GM12878 (cell line): ENCODE results near the gene PLSCR1. TPM values are rescaled to one million over a fixed set of nuclear protein-coding genes. Genes with fewer than 3 reads are reported as not detected.
A peak's percentile ranks its signal among the peaks of the same experiment; 100 is the strongest.

Experiments used
- ATAC-seq: fragments of 200-7000 bp; cut with Tn5 transposase; 3 replicates; pipeline ENCODE4 v1.9.1; 2020; ENCODE audit warnings: mild to moderate bottlenecking, moderate library complexity
- BruUV-seq: library from RNA; stranded (reverse); fragments of 400-500 nt; replicated peaks from 2 replicates; lab custom pipeline; 2021; lab: Mats Ljungman, UMichigan
- CTCF ChIA-PET: fragments of 300-600 bp; sonication (Branson Sonifier 250); formaldehyde crosslinking; extraction: SDS; loops from one replicate; lab custom pipeline; 2021; ENCODE audit warnings: inconsistent platforms; lab: Yijun Ruan, JAX
- POLR2A ChIA-PET: fragments of 350-600 bp; formaldehyde crosslinking; extraction: SDS; loops from one replicate; lab custom pipeline; 2021; ENCODE audit warnings: inconsistent platforms; lab: Charles Lee
- RAD21 ChIA-PET: fragments of 300-600 bp; sonication (Branson Sonifier 250); formaldehyde crosslinking; loops from one replicate; lab custom pipeline; 2023; ENCODE audit warnings: antibody characterized with exemption; ENCODE audit not compliant: unreplicated experiment; lab: Charles Lee
- SMC1A ChIA-PET: fragments of 300-600 bp; sonication (Branson Sonifier 250); formaldehyde crosslinking; loops from one replicate; lab custom pipeline; 2023; ENCODE audit not compliant: unreplicated experiment, uncharacterized antibody; lab: Charles Lee
- DNase-seq: peaks from one replicate; pipeline ENCODE4 v3.0.0-alpha.2; 2011; ENCODE audit warnings: low read depth, low spot score
- FAIRE-seq: peaks from 3 replicates; lab custom pipeline; 2011; peaks lifted over from hg19 to GRCh38; lab: Jason Lieb, UNC
- H2AFZ ChIP-seq: 2 replicates; pipeline ENCODE4 v1.6.0; 2011; ENCODE audit warnings: low read depth, low read length, control low read depth; ENCODE audit not compliant: control insufficient read depth
- H3K27ac ChIP-seq: 2 replicates; pipeline ENCODE4 v1.5.1; 2011; ENCODE audit warnings: control low read depth; ENCODE audit not compliant: control insufficient read depth, insufficient read depth
- H3K27me3 ChIP-seq, 2 experiments: replicated peaks in 1 of 2; 2 replicates each; pipeline versions ENCODE4 v1.6.0 to v1.6.1; 2011; ENCODE audit warnings: low read length in 1 of 2; ENCODE audit not compliant: control insufficient read depth in 2 of 2, insufficient read depth in 2 of 2
- H3K36me3 ChIP-seq, 2 experiments: 2 replicates each; pipeline ENCODE4 v1.5.1; 2011; ENCODE audit warnings: low read length in 1 of 2; ENCODE audit not compliant: control insufficient read depth in 2 of 2, insufficient read depth in 2 of 2
- H3K4me1 ChIP-seq: 2 replicates; pipeline ENCODE4 v1.6.1; 2011; ENCODE audit warnings: mild to moderate bottlenecking, low read length, moderate library complexity, mixed read lengths; ENCODE audit not compliant: control insufficient read depth, insufficient read depth
- H3K4me2 ChIP-seq: 2 replicates; pipeline ENCODE4 v1.6.0; 2011; ENCODE audit warnings: control low read depth; ENCODE audit not compliant: control insufficient read depth, insufficient read depth
- H3K4me3 ChIP-seq: fragments of 200-600 bp; sonication (generic); 2 replicates; pipeline ENCODE4 v1.5.1; 2016
- H3K79me2 ChIP-seq: 2 replicates; pipeline ENCODE4 v1.6.0; 2011; ENCODE audit warnings: low read length; ENCODE audit not compliant: control insufficient read depth, insufficient read depth
- H3K9ac ChIP-seq: 2 replicates; pipeline ENCODE4 v1.8.0; 2011; ENCODE audit warnings: low read length, control low read depth, mixed read lengths; ENCODE audit not compliant: control insufficient read depth, insufficient read depth
- H3K9me3 ChIP-seq: replicated peaks from 3 replicates; pipeline ENCODE4 v1.5.1; 2011; ENCODE audit warnings: mild to moderate bottlenecking, low read length; ENCODE audit not compliant: control insufficient read depth, insufficient read depth
- H4K20me1 ChIP-seq: 2 replicates; pipeline ENCODE4 v1.6.0; 2011; ENCODE audit not compliant: control insufficient read depth, insufficient read depth
- HCFC1 ChIP-seq: fragments of 150-350 bp; IDR thresholded peaks from 2 replicates; pipeline ENCODE4 v1.6.1; 2014; ENCODE audit warnings: low read length
- HDAC6 ChIP-seq: fragments of 200-600 bp; sonication (generic); IDR thresholded peaks from one replicate; pipeline ENCODE4 v1.8.0; 2017; ENCODE audit warnings: antibody characterized with exemption; ENCODE audit not compliant: unreplicated experiment
- MYC ChIP-seq: IDR thresholded peaks from 2 replicates; pipeline ENCODE4 v1.6.1; 2011; ENCODE audit warnings: mild to moderate bottlenecking, low read length, moderate library complexity, inconsistent platforms; ENCODE audit not compliant: insufficient read depth, insufficient replicate concordance, insufficient read length, severe bottlenecking
- NFYB ChIP-seq: IDR thresholded peaks from 2 replicates; pipeline ENCODE4 v1.6.1; 2011; ENCODE audit warnings: low read depth, mild to moderate bottlenecking, low read length, improper control_type of control experiment, moderate library complexity; ENCODE audit not compliant: insufficient read depth
- RAD51 ChIP-seq: fragments of 450-650 bp; IDR thresholded peaks from 2 replicates; pipeline ENCODE4 v1.6.1; 2016; ENCODE audit warnings: moderate library complexity, mild to moderate bottlenecking, inconsistent platforms
- RCOR1 ChIP-seq: conservative IDR thresholded peaks from 2 replicates; pipeline ENCODE4 v1.6.1; 2012; ENCODE audit warnings: low read depth, low read length, improper control_type of control experiment
- SIX5 ChIP-seq: IDR thresholded peaks from 2 replicates; pipeline ENCODE4 v1.6.1; 2011; ENCODE audit warnings: mild to moderate bottlenecking, low read depth, low read length, moderate library complexity; ENCODE audit not compliant: severe bottlenecking
- SMAD1 ChIP-seq: fragments of 450-650 bp; IDR thresholded peaks from 2 replicates; pipeline ENCODE4 v1.6.1; 2018; ENCODE audit warnings: mild to moderate bottlenecking, low read depth; ENCODE audit not compliant: partially characterized antibody
- SP1 ChIP-seq: IDR thresholded peaks from one replicate; pipeline ENCODE4 v1.6.1; 2011; ENCODE audit warnings: low read depth, low read length
- WGBS: methylation state at CpG from one replicate; pipeline ENCODE4 v1.1.6; 2016; ENCODE audit warnings: low lambda C conversion rate; ENCODE audit not compliant: insufficient replicate concordance, insufficient coverage; ENCODE audit errors: missing lambda C conversion rate; 5-methylcytosine and 5-hydroxymethylcytosine counted together
- in situ Hi-C: fragments of 300-500 bp; cut with MboI; formaldehyde crosslinking; loops from 9 replicates; pipeline ENCODE4 v1.14.3; 2018; ENCODE audit warnings: mixed read lengths
- intact Hi-C: fragments of 100-400 bp; cut with micrococcal nuclease; formaldehyde crosslinking; loops from one replicate; pipeline ENCODE4 v1.14.2; 2022; ENCODE audit not compliant: unreplicated experiment
- polyA plus RNA-seq, 11 experiments: library from polyadenylated mRNA; depleted of rRNA in 4 of 11; unstranded in 6 of 11; stranded (reverse) in 5 of 11; fragments of >200 nt; fragmentation: Nextera tagmentation in 4 of 11; fragmentation: Illumina TruSeq in 1 of 11; extraction: Ambion mirVana in 4 of 11; extraction: Trizol in 1 of 11; gene quantifications; 1 replicate in 1 of 11; 2 replicates in 10 of 11; pipeline versions ENCODE4 v1.2.1 to v1.2.3, GENCODE V29; 2011 to 2016; ENCODE audit warnings: inconsistent platforms in 2 of 11, missing spikeins in 2 of 11, low read depth in 1 of 11
- total RNA-seq, 4 experiments: library from RNA; depleted of rRNA in 3 of 4; stranded (reverse); fragments of >200 nt in 3 of 4; fragmentation: Illumina TruSeq in 1 of 4; extraction: Trizol in 1 of 4; gene quantifications; 2 replicates each; pipeline versions ENCODE4 v1.2.1 to v1.2.3, GENCODE V29; 2013 to 2021
- TF ChIP-seq, protein P1 (sequence below): fragments of 450-650 bp; IDR thresholded peaks from 2 replicates; pipeline ENCODE4 v1.6.1; 2014; ENCODE audit warnings: mild to moderate bottlenecking
- TF ChIP-seq, protein P2 (sequence below): IDR thresholded peaks from 2 replicates; pipeline ENCODE4 v1.6.1; 2011; ENCODE audit warnings: borderline replicate concordance, low read depth, mild to moderate bottlenecking, moderate library complexity, mixed read lengths, low read length; ENCODE audit not compliant: insufficient read depth; ENCODE audit errors: extremely low read length

Gene PLSCR1
- total and polyA plus RNA-seq, 10 of the 15 experiments (the other 5 are each of a cell fraction or from before 2014, with no cell fraction given), result 35.4 to 77.8 (median 41.1) TPM

DNA sequence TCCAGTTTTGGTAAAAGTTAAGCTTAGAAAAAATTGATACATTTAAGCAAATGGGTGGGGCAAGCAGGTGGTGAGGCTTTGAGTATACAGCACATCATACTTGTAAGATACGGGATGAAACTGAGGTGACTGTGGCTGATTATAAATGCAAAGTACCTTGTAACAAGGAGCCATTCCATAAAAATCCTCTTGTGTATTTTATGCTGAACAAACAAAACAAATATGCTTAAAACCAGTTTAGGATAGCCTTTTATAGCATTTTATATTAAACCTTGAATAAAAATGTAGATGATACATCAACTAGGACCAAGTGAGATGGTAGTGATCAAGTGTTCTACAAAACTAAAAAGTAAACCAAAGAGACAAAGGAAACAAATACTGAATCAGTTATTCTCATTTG is 3.4 kb downstream of the PLSCR1 start:
- DNase-seq, result no peak
- H3K9ac ChIP-seq, result peak overlapping the region; percentile 15; the same call in 1 of the 2 replicates
- no peak for TF ChIP-seq SMAD1
- no peak for TF ChIP-seq NFYB
- TF ChIP-seq RAD51, result no peak
- TF ChIP-seq, protein P1, sequence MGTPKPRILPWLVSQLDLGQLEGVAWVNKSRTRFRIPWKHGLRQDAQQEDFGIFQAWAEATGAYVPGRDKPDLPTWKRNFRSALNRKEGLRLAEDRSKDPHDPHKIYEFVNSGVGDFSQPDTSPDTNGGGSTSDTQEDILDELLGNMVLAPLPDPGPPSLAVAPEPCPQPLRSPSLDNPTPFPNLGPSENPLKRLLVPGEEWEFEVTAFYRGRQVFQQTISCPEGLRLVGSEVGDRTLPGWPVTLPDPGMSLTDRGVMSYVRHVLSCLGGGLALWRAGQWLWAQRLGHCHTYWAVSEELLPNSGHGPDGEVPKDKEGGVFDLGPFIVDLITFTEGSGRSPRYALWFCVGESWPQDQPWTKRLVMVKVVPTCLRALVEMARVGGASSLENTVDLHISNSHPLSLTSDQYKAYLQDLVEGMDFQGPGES, result no peak
- no peak for TF ChIP-seq HDAC6
- TF ChIP-seq HCFC1, result no peak
- TF ChIP-seq SIX5, result no peak
- TF ChIP-seq SP1, result no peak
- TF ChIP-seq, protein P2, sequence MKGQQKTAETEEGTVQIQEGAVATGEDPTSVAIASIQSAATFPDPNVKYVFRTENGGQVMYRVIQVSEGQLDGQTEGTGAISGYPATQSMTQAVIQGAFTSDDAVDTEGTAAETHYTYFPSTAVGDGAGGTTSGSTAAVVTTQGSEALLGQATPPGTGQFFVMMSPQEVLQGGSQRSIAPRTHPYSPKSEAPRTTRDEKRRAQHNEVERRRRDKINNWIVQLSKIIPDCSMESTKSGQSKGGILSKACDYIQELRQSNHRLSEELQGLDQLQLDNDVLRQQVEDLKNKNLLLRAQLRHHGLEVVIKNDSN, result no peak
- TF ChIP-seq RCOR1, result no peak
- TF ChIP-seq MYC, result no peak
- TF ChIP-seq, all 136 proteins: peak for 0
- Histone ChIP-seq H4K20me1 (no peaks in the 10 kb centered on the region), H3K27me3 (no peaks in the 10 kb centered on the region), H3K79me2 (peaks cover 59% of the 10 kb centered on the region), H3K4me3 (peak overlapping the region; percentile 62), H3K27ac (no peak overlapping the region), H3K36me3 (peaks cover 0 to 3% of the 10 kb centered on the region in 2 experiments; a peak in 1 of 4 replicates), H3K4me2 (peak overlapping the region; percentile 88), H3K9me3 (no peaks in the 10 kb centered on the region), H2AFZ (no peak overlapping the region), H3K4me1 (no peaks in the 10 kb centered on the region; the same call in 1 of the 2 replicates)
- in situ Hi-C loops (no loop called here), intact Hi-C loops (loop anchor here (5.0 kb wide), 1 partner anchor 74 kb away; the partner anchor contains the start of gene PLSCR2)
- WGBS, result 100% methylated on average over 1 of the region's 1 CpG
- ATAC-seq (no peak), FAIRE-seq (no peak)
- SMC1A ChIA-PET, result interaction anchor here (0.9 to 2.9 kb wide), 5 partner anchors 8 to 36 kb away, joined by 3 to 10 read pairs (median 3); no protein-coding TSS in a partner anchor
- POLR2A ChIA-PET, result no interaction called here
- RAD21 ChIA-PET, result interaction anchor here (1.0 to 1.6 kb wide), 3 partner anchors 11 to 36 kb away, joined by 3 to 4 read pairs (median 4); no protein-coding TSS in a partner anchor
- BruUV-seq, result no TSS peak
- CTCF ChIA-PET, result interaction anchor here (1.0 kb wide), 1 partner anchor 9 kb away, joined by 4 read pairs; no protein-coding TSS in a partner anchor
